GM19238 (cell line): ENCODE results near the gene PSMG4.

ENCODE experiments used
- DNase-seq: peaks from one replicate; pipeline ENCODE4 v3.0.0; 2011; ENCODE audit warnings: low spot score; ENCODE audit not compliant: insufficient read length

Gene PSMG4

DNA sequence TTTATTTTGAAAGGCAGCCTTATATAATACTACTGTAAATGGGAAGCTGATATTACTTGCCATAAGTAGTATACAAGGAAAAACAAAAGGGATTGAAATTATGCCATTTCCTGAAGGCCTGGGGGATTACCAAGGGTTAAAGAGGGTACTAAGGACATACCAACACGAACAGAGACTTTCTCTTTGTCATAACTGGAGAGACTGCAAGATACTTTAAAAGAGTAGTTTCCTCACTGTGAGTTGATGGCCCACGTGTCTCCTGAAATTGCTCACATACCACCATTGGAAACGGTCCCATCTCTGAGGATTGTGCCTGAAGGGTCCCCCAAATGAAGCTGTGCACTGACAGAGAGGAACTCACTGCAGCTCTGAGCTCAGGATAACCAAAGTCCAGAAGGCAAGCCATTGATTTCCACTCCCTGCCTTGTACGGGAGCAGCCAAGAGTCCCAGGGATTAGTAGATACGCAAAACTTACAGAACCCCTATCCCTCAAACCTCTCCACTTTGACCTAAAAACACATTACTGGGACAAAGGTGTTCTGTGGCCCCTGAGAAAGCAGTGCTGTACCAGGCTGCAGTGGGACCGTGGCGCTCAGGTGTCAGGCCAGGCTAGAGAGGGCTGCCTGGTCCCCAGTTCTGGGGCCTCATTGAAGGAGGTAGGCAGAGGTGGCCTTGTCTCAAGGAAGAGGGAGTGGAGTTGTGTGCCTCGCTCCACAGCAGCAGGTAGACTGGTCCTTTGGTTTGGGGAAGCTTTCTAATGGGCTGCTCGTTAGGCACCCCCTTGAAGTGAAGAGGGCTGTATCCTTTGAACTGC is 15.2 kb downstream of the PSMG4 start:
- DNase-seq: no peak

DNA sequence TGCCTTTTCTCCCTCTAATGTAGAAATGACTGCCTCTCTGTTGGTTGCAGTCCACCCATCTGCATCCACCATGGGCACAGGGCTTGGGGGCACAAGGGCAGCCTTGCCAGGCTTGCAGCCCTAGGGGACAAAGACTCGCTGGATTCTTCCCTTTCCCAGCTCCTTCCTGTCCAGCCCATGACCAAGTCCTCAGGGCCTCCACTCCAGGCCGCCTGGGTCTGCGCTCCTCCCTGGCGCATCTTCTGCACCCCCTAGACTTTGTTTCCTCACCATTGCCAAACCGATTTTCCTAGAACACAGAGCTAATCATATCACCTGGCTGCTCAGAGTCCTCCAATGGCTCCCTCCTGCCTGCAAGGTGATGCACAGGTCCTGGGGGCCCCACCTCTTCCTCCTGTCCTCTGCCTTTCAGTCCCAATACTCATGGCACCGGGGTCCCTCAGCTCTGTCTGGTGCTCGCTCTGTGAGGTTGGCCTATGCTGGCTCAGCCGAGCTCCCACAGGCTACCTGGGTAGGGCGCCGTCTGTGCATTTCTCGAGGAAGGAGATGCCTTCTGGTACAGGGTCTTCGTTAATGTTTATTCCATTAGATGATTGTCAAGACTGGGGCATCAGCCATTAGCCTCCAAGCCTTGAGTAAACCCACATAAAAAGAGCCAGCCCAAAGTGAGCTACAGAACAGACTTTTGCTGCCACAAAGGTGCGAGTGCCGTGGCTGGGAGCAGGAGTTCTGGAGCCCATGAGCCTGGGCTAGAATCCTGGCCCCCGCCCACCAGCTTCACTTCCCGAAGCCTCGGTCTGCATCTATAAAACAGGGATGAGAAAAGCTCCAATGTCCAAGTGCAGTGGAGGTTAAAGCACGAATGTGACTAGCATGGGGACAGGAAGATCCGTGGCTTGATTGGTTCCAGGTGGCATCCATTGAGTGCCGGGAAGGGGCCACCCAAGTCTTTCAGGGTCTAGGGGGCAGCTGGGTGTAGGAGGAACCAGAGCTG is 17.7 kb downstream of the PSMG4 start:
- DNase-seq: no peak

DNA sequence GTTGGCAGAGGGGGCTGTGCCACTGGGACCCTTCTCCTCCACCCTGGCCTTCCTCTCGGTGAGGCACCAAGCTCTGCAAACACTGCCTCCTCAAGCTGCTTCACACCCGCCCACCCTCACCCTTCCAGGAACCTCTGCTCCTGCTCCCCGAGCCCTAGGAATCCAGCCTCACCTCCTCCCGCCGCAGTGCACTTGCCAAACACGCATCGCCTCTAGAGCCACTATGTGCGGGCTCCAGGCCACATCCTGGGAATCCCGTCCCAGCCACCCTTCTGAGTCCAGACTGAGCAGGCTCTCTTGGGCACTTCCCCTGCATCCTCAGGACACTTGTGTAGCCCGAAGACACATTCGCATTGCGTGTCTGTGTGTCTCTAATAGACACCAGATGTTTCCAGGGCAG is 18.5 kb downstream of the PSMG4 start:
- no peak for DNase-seq

DNA sequence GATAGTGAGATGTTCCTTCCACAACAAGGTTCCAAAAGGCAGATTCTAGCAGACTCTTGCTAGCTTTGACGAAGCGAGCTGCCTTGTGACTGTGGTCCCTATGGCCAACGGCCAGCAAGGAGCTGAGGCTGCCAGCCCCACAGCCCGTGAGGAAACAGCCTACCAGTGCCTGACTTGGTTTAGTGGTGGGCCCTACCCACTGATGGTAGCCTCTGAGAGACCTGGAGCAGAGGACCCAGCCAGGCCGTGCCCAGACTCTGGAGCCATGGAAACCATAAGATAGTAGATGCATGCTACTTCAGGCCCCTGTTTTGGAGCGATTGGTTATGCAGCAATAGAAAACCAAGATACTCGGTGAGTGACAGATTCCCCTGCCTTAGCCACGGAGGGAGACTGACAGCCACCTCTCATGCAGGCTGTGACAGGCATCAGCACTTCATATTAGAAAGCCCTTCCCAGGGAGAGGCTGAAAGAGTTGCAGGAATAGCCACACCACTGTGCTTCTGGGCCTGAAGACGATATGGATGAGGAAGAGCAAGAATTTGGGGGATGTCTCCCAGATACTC is 19.2 kb downstream of the PSMG4 start:
- no peak for DNase-seq

DNA sequence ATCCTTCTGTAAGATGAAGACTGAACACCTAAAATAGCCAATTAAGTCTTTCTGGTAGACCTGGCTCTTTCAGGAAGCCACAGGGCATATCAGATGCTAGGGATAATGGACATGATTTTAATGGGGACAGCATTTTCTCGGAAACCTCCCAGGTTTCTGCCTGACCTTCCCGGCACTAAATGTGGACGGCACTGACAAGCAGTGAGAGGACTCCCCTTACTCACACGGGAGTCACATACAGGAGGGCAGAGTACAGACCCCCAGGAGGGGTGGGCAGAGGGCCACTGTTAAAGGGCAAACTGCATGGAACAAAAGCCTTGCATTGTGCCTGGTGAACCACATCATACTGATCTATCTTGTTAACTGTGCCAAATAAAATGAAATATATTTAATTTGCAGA is 19.9 kb downstream of the PSMG4 start:
- DNase-seq: no peak

DNA sequence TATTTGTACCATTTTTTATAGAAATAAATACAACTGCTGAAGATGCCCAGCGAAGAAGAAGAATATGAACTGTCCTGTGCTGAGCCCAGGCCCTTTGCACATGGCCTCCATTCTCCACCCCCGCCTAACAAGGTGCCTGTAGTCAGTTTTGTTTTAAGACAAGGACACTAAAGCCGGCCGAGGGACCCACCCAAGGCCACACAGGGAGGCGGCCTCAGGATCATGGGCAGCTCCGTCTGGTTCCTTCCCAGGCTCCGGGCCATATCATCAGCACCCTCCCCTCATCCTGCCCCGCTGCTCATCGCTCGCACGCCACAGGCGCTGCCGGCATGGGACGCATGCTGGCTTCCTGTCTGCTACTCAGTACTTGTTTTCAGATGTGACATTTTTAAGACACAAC is 21.3 kb downstream of the PSMG4 start:
- DNase-seq: no peak

DNA sequence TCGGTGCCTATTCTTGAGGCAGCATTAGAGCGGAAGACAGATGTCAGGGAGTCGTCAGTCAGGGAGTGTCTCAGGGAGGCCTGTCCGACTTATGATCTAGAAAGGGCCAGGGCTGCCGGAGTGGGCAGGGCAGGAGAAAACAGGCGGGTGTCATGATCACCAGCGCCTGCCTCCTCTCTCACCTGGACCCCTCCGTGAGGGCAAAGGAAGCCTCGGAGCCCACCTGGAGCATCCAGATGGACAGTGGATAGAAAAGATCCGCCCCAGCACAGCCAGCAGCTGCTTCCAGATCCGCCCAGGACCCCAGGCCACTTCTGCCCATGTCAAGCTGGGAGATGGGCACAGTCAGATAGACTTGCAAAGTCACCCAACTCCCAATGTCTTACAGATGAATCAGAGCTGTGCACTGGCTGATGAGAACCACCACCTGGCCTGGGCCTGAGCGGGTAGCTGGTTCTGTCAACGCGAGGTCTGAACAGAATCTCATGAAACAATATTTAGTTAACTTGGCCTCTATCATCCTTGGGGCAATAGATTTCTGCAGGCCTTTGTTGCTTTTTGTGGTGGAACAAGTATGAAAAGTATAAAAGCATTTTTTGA is 22.2 kb downstream of the PSMG4 start:
- DNase-seq: no peak

DNA sequence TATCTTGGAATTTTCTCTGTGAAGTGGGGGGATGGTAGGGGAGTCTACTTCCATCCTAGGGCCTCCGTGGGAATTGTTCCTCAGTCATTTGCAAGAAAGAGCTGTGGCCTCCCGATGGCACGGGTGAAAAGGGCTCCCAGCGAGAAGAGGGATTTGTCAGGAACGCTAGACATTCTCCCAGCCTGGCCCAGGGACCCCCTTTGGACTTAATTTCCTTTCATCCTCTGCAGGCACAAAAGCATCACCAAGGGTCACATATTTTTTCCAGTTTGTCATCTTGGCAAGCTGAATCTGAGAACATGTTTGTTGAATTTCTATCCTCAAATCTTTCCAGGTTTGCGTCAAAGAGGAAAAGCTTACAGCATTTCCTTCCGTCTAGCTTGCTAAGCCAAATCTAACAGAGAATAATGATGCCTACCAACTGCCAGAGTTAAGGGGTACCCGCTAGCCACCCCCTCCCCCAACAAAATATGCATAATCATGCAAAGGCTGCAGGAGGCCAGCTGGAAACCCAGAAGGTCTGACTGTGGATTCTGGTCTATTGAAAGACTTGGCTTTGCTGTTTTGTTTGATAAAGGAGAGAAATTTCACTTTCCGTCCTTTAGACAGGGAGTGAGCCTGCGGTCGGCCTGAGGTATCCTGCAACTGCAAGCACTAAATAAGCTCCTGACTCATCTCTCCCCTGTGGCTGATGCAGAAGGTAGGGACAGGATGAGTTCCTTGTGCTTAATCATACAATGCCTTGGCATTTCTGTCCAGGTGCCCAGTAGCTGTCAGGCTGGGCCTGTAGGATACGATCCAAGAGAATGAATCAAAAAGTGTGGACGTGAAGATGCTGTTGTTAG is 23.1 kb downstream of the PSMG4 start:
- no peak for DNase-seq

DNA sequence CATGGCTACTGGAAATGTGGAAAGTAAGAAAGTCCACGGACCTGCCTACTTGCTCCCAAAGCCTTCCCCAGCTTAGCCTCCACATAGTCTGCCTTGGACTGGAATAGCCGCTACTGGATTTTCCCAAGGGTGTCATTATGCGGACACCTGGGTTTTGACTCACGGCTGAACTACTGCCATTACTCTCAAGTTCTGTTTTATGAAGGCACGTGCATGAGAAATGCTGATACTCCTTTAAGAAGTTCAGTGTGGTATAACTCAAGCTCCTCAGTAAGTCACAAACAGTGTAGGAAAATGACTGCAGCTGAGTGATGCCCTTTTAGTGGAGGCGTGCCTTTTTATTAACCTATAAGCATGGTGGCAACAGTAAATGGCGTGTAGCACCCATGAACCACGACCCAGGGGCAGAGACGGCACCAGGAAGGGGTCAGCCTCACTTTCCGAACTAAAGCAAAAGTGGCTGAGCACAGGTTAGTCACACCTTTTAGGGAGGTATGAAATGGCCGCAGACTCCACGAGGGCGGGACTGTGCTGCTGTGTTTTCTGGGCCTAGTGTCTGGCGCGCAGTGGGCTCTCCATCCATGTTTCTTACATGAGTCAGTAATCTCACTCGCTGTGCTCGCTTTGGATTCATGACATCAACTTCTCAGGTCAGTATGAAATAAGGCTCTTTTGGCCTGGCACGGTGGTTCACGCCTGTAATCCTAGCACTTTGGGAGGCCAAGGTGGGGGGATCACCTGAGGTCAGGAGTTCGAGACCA is 23.9 kb downstream of the PSMG4 start:
- no peak for DNase-seq

DNA sequence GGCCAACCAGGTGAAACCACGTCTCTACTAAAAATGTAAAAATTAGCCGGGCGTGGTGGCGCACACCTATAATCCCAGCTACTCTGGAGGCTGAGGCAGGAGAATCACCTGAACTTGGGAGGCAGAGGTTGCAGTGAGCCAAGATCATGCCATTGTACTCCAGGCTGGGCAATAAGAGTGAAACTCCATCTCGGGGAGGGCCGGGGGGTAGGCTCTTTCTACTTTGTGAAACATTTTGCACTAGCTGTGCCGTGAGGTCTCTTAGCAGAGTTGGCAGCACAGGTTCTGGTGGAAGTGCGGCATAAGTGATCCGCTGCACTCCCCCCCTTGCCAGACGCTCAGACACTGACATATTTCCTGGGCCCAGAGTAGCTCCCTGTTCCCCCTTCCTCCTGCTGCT is 24.5 kb downstream of the PSMG4 start:
- no peak for DNase-seq

DNA sequence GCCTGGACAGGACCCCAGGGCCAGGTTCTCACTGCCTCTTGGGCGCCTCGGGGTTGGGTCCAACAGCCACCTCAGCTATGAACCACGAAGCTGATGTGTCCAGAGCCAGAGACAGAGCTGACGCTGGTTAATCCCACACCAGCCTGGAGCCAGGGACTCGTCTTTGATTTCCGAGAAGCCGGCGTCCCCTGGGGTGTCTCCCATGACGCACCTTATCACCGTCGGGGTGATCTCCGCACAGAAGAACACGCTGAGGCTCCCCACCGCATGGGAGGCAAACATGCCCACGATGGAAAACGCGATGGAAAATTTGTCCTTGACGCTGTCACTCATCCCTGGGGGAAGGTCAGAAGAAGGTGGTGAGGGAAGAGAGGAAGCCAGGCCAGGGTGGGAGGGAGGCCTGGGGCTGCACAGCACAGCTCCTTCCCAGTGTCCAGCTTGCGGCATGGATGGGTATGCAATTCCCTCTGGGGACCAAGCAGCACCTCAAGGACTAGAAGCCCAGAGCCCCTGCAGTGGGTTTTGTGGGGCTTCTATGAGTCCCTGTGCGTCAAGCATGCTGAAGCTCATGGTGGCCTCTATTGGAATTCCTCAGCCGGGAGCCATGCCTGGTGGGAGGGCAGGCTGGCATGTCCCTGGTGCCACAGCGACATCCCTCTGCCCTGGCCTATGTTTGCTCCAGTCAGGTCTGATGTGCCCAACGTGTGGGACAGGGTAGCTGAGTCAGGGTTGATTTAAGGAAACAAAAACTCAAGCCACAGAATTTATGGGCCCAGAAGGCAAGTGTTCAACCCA is 25.1 kb downstream of the PSMG4 start:
- no peak for DNase-seq

DNA sequence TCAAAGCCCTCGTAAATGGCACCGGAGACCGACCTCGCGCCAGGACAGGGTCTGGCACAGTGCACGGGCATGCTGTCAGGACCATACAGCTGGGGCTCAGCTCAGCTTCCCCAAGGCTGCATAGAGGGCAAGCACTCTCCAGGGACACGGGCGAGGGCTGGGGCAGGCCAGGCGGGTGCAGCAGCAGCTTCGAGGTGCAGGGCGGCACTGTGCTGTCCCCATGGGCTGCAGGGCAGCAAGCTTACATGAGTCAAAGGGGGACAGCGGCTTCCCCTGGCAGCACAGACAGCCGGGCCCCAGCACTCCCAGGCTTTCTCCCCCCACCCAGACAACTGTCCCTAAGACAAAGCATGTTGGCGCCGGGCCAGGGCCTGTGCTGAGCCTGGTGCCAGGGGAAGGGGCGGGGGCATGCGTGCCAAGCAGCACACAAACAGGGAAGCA is 25.7 kb downstream of the PSMG4 start:
- no peak for DNase-seq

DNA sequence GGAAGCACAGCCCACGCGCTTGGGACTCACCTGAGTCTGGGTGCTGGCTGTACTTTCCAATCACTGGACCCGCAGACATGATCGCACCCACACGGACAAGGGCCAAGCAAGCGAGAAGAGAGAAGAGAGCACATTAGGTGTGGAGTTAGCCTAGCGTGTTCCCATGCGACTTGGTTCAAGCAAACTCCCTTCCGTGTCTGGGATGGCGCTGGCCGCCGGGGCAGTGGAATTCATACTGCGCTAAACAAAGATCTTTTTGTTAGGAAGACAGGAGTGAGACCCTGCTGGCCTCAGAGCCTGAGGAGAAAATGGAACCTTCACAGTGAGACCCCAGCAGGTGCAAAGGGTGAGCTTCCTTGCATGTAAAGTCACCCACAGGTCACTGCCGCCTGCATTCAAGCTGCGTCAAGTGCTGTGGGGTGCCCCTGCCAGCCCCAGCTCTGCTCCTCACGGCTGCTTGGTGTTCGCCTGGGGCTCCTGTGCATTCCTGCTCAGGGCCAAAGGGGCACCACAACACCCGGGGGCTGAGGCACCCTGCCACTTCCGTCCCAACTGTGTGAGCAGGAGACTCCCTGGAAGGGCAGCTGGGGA is 26.4 kb downstream of the PSMG4 start:
- no peak for DNase-seq

DNA sequence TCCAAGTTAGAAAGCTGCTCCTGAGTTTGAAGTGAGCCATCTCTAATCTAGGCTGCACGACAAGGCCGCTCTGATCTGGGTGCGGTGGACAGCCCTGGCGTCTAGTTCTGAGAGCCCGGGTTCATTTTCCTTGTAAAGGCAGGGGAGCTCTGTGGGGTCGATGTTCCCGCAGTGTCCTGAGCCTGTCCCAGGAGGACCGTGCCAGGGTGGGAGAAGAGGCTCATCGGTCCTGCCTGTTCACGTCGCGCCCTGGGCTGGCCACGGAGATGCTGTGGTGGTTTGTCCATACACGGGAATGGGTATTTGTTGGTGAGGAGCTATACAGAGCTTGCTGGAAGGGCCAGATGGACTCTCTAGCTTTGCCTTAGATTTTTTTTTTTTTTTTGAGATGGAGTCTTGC is 27.0 kb downstream of the PSMG4 start:
- DNase-seq: no peak

DNA sequence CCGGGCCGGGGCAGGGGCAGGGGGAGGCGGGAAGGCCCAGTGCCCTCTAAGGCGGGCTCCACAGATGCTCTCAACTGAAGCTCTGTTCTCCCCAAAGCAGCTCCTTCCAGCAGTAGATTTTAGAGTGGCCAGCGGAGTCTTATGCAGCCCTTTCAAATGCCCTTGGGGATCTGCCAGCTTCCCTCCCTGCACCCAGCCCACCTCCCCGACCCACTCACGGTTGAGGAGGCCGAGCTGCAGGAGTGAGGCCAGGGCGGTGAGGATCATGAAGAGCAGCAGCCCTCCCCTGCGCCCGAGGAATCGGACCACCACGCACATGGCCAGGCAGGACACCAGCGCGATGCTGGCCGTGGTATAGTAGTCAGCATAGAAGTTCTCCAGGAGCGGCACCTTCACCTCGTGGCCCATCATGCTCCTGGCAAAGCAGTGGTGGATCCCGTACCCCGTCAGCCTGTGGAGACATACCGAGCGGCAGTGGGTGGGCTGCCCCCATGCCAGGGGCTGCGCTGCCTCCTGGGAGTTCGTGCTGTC is 28.0 kb downstream of the PSMG4 start:
- no peak for DNase-seq

DNA sequence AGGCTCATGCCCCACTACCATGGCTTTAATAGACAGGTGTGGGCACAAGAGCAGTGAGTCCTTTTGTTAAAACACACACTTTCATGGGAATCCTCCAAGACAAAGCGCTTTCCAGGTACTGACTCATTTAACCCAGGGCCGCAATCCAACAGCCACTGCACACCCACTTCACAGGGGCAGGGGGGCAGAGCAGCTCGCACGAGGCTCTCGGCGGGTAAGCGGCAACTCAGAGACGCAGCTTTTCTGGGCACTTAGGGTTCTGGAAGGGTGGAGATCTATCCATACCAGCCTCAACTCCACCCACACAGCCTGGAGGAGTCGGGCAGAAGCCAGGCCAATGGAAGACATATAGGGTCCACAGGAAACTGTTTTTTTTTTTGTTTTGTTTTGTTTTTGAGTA is 28.6 kb downstream of the PSMG4 start:
- DNase-seq: no peak

DNA sequence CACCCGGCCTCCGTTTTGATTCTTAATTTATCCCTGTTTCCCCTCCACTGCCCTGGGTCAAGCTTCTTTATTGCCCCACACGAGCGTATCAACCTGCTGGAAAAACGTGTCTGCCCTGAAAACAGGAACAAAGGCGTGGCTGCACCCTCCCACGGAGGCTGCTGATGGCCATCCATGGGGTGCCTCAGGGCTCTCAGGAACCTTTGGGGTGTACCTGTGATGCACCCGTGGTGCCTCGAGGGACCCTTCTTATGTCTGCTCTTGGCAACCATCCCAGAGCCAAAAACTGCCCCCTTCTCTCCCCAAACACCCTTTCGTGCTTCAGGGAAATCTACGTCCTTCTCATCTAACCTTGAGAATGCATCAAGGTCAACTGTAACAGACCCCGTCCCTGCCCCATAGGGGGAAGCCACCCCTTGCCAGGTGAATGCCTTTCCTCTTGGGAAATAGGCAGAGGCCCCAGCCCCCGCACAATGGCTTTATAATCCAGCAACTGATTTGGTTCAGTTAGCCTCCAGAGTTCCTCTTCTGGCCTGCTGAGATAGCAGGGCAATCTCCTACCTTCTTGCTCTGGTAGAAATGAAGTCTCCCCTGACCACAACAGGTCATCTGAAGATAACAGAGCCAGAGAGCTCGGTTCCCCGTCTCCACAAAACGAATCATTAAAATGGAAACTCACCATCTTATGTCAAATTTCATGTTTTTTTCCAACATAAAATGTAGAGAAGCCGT is 29.4 kb downstream of the PSMG4 start:
- no peak for DNase-seq
